LoVo (cell line): ENCODE results near the gene PSMB10.

ENCODE experiments used
- DNase-seq: peaks from one replicate; pipeline ENCODE4 v3.0.0-alpha.2; 2016; ENCODE audit warnings: low spot score

PSMB10 gene

GRCh38 chr16:67892375-67892774, 44.3 kb downstream of the PSMB10 start:
- DNase-seq, result no peak

GRCh38 chr16:67888331-67888730, 48.3 kb downstream of the PSMB10 start:
- DNase-seq, result no peak

GRCh38 chr16:67886387-67886786, 50.3 kb downstream of the PSMB10 start:
- no peak for DNase-seq

- no peak for DNase-seq
These were observed 50.7 kb downstream of the PSMB10 start for GRCh38 chr16:67885976-67886375.

GRCh38 chr16:67885545-67885944, 51.1 kb downstream of the PSMB10 start:
- DNase-seq, result no peak

GRCh38 chr16:67884684-67885083, 52.0 kb downstream of the PSMB10 start, which contains the start of gene NRN1L:
Gene NRN1L, plus strand, starts transcription at chr16:67884885. Its CDS starts 19 bp downstream, at chr16:67884904.
- DNase-seq, result no peak
